ENCODE data around the gene PLK2. TPM values are rescaled to one million over a fixed set of nuclear protein-coding genes. Genes with fewer than 3 reads are reported as not detected.

PLK2 gene
- total and polyA plus RNA-seq, 2 donors (not counting 3 experiments of a cell fraction or from before 2014, with no cell fraction given): 199 to 250 TPM

GRCh38 chr5:58499941-58500340 lies 40.1 kb upstream of the PLK2 start:
- Histone ChIP-seq H3K4me2 (ENCODE audit: insufficient read depth, low read length) (no peak overlapping the region), H3K4me3 (replicated peaks in 1 of 3; ENCODE audit: insufficient read depth in 1 of 3, low read depth in 1 of 3, low read length in 3 of 3) (no peak overlapping the region), H3K4me1 (ENCODE audit: control insufficient read depth, extremely low read depth, insufficient read depth, low read length) (no peaks in the 10 kb centered on the region), H3K9me3 (replicated peaks; ENCODE audit: control insufficient read depth, insufficient read depth, low read length) (no peaks in the 10 kb centered on the region), H3K27me3 (ENCODE audit: control insufficient read depth in 2 of 2, insufficient read depth in 2 of 2, low read length in 2 of 2) (peaks cover 3% of the 10 kb centered on the region in 2 experiments), H3K9ac (replicated peaks; ENCODE audit: extremely low read depth, insufficient read depth, low read length) (no peak overlapping the region), H2AFZ (ENCODE audit: low read depth, low read length) (no peak overlapping the region), H4K20me1 (replicated peaks; ENCODE audit: control insufficient read depth, extremely low read depth, insufficient read depth, low read length) (no peaks in the 10 kb centered on the region), H3K79me2 (ENCODE audit: control insufficient read depth, insufficient read depth, low read length) (no peaks in the 10 kb centered on the region), H3K36me3 (ENCODE audit: control insufficient read depth in 2 of 2, extremely low read depth in 1 of 2, insufficient read depth in 2 of 2, low read length in 2 of 2) (no peaks in the 10 kb centered on the region), H3K9me1 (replicated peaks; ENCODE audit: control insufficient read depth, extremely low read depth, insufficient read depth, low read length) (no peaks in the 10 kb centered on the region), H3K27ac (ENCODE audit: insufficient read depth, low read depth, low read length) (no peak overlapping the region)
- TF ChIP-seq MAX (IDR thresholded peaks at IDR 0.05; ENCODE audit: insufficient read depth, insufficient read length) (no peak), GATA2 (IDR thresholded peaks at IDR 0.05; ENCODE audit: insufficient read depth, insufficient read length, low read depth, low read length) (no peak), CTCF (IDR thresholded peaks at IDR 0.05; ENCODE audit: extremely low read depth in 1 of 2, insufficient read depth in 1 of 2, low read depth in 1 of 2, low read length in 2 of 2) (no peak), POLR2AphosphoS5 (IDR thresholded peaks at IDR 0.05; ENCODE audit: insufficient read depth, low read depth, low read length) (no peak), JUN (IDR thresholded peaks at IDR 0.05; ENCODE audit: borderline replicate concordance, insufficient read depth, insufficient read length, low read depth) (no peak), POLR2A (IDR thresholded peaks at IDR 0.05; ENCODE audit: low read depth, low read length) (no peak), EZH2 (IDR thresholded peaks at IDR 0.05; ENCODE audit: borderline replicate concordance, low read depth, low read length, severe bottlenecking) (no peak), MYC (IDR thresholded peaks at IDR 0.05; ENCODE audit: low read depth, low read length) (no peak), FOS (IDR thresholded peaks at IDR 0.05; ENCODE audit: borderline replicate concordance, insufficient read depth, low read length) (no peak)
- FAIRE-seq (no peak), DNase-seq (ENCODE audit: low read depth, low spot score) (no peak)
- BruUV-seq (replicated peaks): no TSS peak
- POLR2A ChIA-PET: no interaction called here
- CTCF ChIA-PET: interaction anchor here (0.9 to 11.9 kb wide), 7 partner anchors 17 to 356 kb away, joined by 3 to 203 read pairs (median 4); no protein-coding TSS in a partner anchor
- dilution Hi-C loops (cut with MboI; ENCODE audit: extremely low pct_ligation_motif_present, low sequenced_read_pairs) (no loop called here), intact Hi-C loops (cut with micrococcal nuclease) (no loop called here)

Measured in endothelial cell of umbilical vein (primary cell).